Fibroblast of lung (primary cell): Measurements from ENCODE around the gene DNMT3L. TPM values are rescaled to one million over a fixed set of nuclear protein-coding genes. Genes with fewer than 3 reads are reported as not detected.

Source experiments
- DNase-seq, 2 donors: peaks; one replicate each; pipeline versions ENCODE4 v3.0.0 to v3.0.0-alpha.2; 2010; ENCODE audit warnings: low read depth in 2 of 2
- H2AFZ ChIP-seq: 2 replicates; pipeline ENCODE4 v1.5.1; 2012; ENCODE audit warnings: low read length, control low read depth, inconsistent platforms
- H3K27ac ChIP-seq: 2 replicates; pipeline ENCODE4 v1.5.1; 2011; ENCODE audit warnings: low read length, control low read depth; ENCODE audit not compliant: insufficient read depth
- H3K27me3 ChIP-seq: 2 replicates; pipeline ENCODE4 v1.5.1; 2011; ENCODE audit warnings: mild to moderate bottlenecking, low read length; ENCODE audit not compliant: control insufficient read depth, insufficient read depth
- H3K36me3 ChIP-seq: 2 replicates; pipeline ENCODE4 v1.5.1; 2011; ENCODE audit warnings: low read length; ENCODE audit not compliant: control insufficient read depth, insufficient read depth
- H3K4me1 ChIP-seq: 2 replicates; pipeline ENCODE4 v1.5.1; 2011; ENCODE audit warnings: low read length; ENCODE audit not compliant: control insufficient read depth, insufficient read depth; ENCODE audit errors: extremely low read depth
- H3K4me2 ChIP-seq: 2 replicates; pipeline ENCODE4 v1.5.1; 2011; ENCODE audit warnings: low read length, control low read depth; ENCODE audit not compliant: insufficient read depth; ENCODE audit errors: extremely low read depth
- H3K4me3 ChIP-seq, 4 experiments: fragments of 200-600 bp in 1 of 4; sonication (generic) in 1 of 4; replicated peaks in 1 of 4; 2 replicates each; pipeline ENCODE4 v1.5.1; 2011 to 2016; ENCODE audit warnings: low read length in 4 of 4, low read depth in 3 of 4, mild to moderate bottlenecking in 3 of 4, control low read depth in 2 of 4, inconsistent platforms in 1 of 4, mixed read lengths in 1 of 4; ENCODE audit not compliant: insufficient read depth in 1 of 4; ENCODE audit errors: control extremely low read depth in 1 of 4
- H3K79me2 ChIP-seq: 2 replicates; pipeline ENCODE4 v1.5.1; 2012; ENCODE audit warnings: mild to moderate bottlenecking, low read length, inconsistent platforms; ENCODE audit not compliant: control insufficient read depth, insufficient read depth
- H3K9ac ChIP-seq: 2 replicates; pipeline ENCODE4 v1.5.1; 2011; ENCODE audit warnings: mild to moderate bottlenecking, low read length, control low read depth; ENCODE audit not compliant: insufficient read depth
- H3K9me3 ChIP-seq: 2 replicates; pipeline ENCODE4 v1.5.1; 2012; ENCODE audit warnings: low read depth, low read length; ENCODE audit not compliant: control insufficient read depth, insufficient read depth
- H4K20me1 ChIP-seq: 2 replicates; pipeline ENCODE4 v1.5.1; 2011; ENCODE audit warnings: low read length; ENCODE audit not compliant: control insufficient read depth, insufficient read depth; ENCODE audit errors: extremely low read depth
- EZH2 ChIP-seq: IDR thresholded peaks from 2 replicates; pipeline ENCODE4 v1.5.1; 2012; ENCODE audit warnings: low read length, control low read depth, mild to moderate bottlenecking; ENCODE audit errors: missing control alignments
- polyA plus RNA-seq, 2 donors: library from polyadenylated mRNA; depleted of rRNA in 1 of 2; stranded (reverse) in 1 of 2; unstranded in 1 of 2; fragments of >200 nt; gene quantifications; 2 replicates each; pipeline ENCODE4 v1.2.1, GENCODE V29; 2011 to 2012; ENCODE audit warnings: missing spikeins in 1 of 2
- total RNA-seq: library from RNA; depleted of rRNA; stranded (reverse); fragments of >200 nt; gene quantifications from 2 replicates; pipeline ENCODE4 v1.2.1, GENCODE V29; 2014
- TF ChIP-seq, protein P1 (sequence below), 2 donors: IDR thresholded peaks in 1 of 2; conservative IDR thresholded peaks in 1 of 2; 1 replicate in 1 of 2; 2 replicates in 1 of 2; pipeline ENCODE4 v1.5.1; 2011 to 2012; ENCODE audit warnings: low read length in 2 of 2, control low read depth in 1 of 2, inconsistent platforms in 1 of 2, low read depth in 1 of 2, mild to moderate bottlenecking in 1 of 2

The DNMT3L gene
- total and polyA plus RNA-seq, 2 donors (not counting 1 experiment from before 2014, with no cell fraction given) = not detected

DNA sequence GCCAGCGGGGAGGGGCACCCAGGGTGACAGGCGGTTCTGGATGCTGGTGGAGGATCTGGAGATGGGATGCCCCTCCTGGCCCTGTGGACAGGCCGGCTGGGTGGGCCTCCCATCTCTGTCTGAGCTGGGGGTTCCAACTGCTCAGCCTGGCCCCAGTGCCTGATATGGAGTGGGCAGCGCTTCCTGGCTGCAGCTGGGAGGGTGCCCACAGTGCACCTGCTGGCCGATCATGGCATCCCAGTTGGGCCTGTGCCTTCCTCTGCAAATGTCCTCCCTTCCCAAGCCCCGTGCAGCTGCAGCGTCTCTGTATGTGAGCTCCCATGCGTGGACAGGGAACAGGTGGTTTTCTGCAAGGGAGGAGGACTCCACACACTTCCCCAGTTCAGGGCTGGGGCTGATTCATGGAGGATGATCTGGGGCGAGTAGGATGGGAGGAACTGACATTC lies 40.3 kb upstream of the DNMT3L start:
- Histone ChIP-seq H3K27me3 (no peaks in the 10 kb centered on the region), H4K20me1 (no peaks in the 10 kb centered on the region), H2AFZ (no peak overlapping the region), H3K27ac (no peak overlapping the region), H3K4me2 (no peak overlapping the region), H3K9me3 (no peaks in the 10 kb centered on the region), H3K4me1 (peaks cover 5% of the 10 kb centered on the region), H3K4me3 (no peak overlapping the region), H3K79me2 (peaks cover 27% of the 10 kb centered on the region), H3K9ac (no peak overlapping the region), H3K36me3 (no peaks in the 10 kb centered on the region)
- TF ChIP-seq, protein P1, sequence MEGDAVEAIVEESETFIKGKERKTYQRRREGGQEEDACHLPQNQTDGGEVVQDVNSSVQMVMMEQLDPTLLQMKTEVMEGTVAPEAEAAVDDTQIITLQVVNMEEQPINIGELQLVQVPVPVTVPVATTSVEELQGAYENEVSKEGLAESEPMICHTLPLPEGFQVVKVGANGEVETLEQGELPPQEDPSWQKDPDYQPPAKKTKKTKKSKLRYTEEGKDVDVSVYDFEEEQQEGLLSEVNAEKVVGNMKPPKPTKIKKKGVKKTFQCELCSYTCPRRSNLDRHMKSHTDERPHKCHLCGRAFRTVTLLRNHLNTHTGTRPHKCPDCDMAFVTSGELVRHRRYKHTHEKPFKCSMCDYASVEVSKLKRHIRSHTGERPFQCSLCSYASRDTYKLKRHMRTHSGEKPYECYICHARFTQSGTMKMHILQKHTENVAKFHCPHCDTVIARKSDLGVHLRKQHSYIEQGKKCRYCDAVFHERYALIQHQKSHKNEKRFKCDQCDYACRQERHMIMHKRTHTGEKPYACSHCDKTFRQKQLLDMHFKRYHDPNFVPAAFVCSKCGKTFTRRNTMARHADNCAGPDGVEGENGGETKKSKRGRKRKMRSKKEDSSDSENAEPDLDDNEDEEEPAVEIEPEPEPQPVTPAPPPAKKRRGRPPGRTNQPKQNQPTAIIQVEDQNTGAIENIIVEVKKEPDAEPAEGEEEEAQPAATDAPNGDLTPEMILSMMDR (conservative IDR thresholded peaks at IDR 0.05 in 1 of 2, IDR thresholded peaks at IDR 0.05 in 1 of 2; ENCODE audit: low read depth in 1 of 2, low read length in 2 of 2) = no peak
- no peak for DNase-seq

DNA sequence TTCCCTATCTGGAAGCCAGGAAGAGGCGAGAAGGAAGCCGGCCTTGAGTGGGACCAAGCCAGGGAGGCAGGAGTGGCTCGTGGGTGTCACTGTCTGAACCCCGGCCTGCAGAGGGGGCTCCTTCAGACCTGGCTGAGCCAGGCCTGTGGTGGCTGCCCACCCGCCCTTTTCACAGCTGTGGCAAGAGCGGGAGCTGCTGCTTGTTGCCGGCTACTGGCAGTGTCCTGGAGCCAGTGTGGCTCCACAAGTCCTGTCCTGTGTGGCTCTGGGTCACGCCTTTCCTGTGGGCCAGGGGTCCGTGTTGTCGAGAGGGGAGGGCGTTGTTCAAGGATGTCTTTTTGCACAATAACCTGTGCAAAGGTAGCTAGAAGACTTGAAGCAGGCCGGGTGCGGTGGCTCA lies 39.4 kb upstream of the DNMT3L start:
- DNase-seq = no peak
- Histone ChIP-seq H3K4me2 (peak overlapping the region; percentile 92), H3K79me2 (peaks cover 27% of the 10 kb centered on the region), H3K4me1 (peaks cover 5% of the 10 kb centered on the region), H4K20me1 (no peaks in the 10 kb centered on the region), H3K9ac (peak overlapping the region; percentile 73), H3K27ac (peak overlapping the region; percentile 73), H3K36me3 (no peaks in the 10 kb centered on the region), H3K4me3 (peak overlapping the region; percentile 57 to 75 (median 62)), H2AFZ (no peak overlapping the region), H3K27me3 (no peaks in the 10 kb centered on the region), H3K9me3 (no peaks in the 10 kb centered on the region)
- TF ChIP-seq EZH2 = no peak
- TF ChIP-seq, protein P1 (conservative IDR thresholded peaks at IDR 0.05 in 1 of 2, IDR thresholded peaks at IDR 0.05 in 1 of 2; ENCODE audit: low read depth in 1 of 2, low read length in 2 of 2) = no peak

DNA sequence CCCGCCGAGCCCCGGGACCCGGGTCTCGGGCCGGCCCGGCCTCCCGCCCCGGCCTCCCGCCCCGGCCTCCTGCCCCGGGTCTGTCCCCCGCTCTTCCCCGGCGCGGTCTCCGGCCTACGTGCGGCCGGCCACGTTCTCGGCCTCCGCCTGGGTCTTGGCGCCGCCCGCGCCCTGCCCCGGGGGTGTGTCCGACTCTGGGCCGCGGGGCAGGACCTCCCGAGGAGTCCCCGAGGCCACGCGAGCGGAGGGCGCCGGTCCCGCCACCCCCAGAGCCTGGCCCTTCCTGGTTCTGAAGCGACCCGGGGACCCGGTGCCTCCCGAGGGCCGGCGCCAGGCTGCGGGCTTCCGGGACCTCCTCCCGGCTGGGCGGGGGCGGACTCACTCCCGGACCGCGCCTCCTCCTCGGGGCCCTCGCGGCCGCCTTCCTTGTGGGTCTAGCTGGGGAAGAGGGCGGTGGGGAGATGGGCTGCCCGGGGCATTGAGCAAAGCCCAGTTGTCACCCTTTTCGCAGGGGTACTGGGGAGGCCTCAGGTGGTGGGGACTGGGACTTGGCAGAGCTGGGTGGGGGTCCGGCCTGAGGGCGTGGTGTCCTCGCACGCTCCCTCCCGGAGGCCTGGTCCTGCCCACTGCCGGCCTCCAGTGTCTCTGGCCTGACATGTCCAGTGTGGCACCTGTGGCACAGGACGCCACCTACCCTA lies 38.7 kb upstream of the DNMT3L start:
- DNase-seq = peak; percentile 24 to 45
- Histone ChIP-seq H3K79me2 (peaks cover 26% of the 10 kb centered on the region), H2AFZ (no peak overlapping the region)

More for the DNA sequence above, 38.7 kb upstream of the DNMT3L start:
- Histone ChIP-seq H3K4me3 (peak overlapping the region; percentile 57 to 75 (median 62)), H3K9me3 (no peaks in the 10 kb centered on the region), H3K36me3 (no peaks in the 10 kb centered on the region), H3K9ac (peak overlapping the region; percentile 73), H4K20me1 (no peaks in the 10 kb centered on the region), H3K4me1 (peaks cover 5% of the 10 kb centered on the region), H3K4me2 (peak overlapping the region; percentile 92), H3K27ac (peak overlapping the region; percentile 73), H3K27me3 (no peaks in the 10 kb centered on the region)
- no peak for TF ChIP-seq EZH2
- TF ChIP-seq, protein P1 (conservative IDR thresholded peaks at IDR 0.05 in 1 of 2, IDR thresholded peaks at IDR 0.05 in 1 of 2; ENCODE audit: low read depth in 1 of 2, low read length in 2 of 2) = no peak
